HG03066 (cell line): ENCODE measurements around the gene GPR18.
A peak's percentile ranks its signal among the peaks of the same experiment; 100 is the strongest.

Experiments used
- ATAC-seq: cut with Tn5 transposase; IDR thresholded peaks from one replicate; pipeline ENCODE4 v1.9.1; 2021; ENCODE audit warnings: low read depth; ENCODE audit not compliant: unreplicated experiment

Gene GPR18

DNA sequence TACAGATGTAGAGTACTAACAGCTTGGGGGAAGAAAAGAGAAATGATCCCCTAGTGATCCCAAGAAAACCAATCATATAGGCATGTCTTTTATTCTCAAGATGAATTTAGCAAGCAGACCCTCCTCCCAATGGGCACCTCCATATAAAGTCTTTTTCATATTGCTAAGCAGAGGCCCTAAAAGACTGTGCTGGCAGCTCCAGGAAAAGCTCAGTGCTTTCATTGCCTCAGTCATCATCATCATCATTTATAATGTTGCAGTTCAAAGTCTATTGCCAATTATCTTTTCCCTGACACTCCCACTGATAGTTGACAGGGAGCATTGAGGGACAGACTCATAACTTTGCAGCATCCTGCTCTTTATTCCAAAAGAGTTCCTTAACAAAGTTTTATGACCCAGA is 36.0 kb upstream of the GPR18 start:
- no peak for ATAC-seq

- no peak for ATAC-seq
Observed at GRCh38 chr13:99293178-99293577, 35.0 kb upstream of the GPR18 start.

- no peak for ATAC-seq
Observed at GRCh38 chr13:99290894-99291293, 32.7 kb upstream of the GPR18 start.

GRCh38 chr13:99289674-99290337 is 31.6 kb upstream of the GPR18 start:
- no peak for ATAC-seq

DNA sequence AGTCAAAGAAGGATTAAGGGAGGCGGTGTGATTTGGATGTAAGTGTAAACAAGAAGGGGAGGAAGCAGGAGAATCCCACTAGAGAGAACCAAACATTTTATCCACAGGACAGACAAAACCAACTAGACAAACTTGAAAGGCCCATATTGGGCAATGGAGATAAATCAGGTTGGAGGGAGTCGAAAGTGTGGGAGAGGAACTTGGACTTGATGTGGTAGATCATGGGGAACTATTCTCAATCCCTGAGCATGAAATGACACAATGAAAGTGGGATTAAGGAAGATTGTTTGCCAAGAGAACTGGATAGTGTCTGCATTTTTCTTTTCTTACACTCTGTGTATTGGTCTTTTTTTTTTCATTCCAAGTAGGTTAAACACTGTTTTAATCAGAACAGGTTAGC is 31.1 kb upstream of the GPR18 start:
- no peak for ATAC-seq

DNA sequence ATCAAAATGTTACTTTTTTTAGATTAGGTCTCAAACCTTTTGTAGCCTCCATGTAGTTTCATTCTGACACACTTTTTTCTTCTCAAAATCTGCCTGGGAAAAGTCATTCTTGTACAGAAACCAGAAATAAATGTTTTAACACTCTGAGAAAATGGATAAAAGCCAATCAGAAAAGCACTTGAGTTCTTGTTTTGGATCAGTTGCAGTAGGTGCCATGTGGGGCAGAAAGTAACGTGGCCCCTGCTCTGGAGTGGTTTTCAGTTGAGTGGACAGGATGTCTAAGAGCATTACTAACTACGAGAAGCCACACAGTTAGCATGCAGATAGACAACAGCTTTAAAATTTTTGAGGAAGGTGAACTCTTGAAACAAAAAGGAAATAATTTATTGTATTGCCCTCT is 29.9 kb upstream of the GPR18 start:
- peak; percentile 84 for ATAC-seq

DNA sequence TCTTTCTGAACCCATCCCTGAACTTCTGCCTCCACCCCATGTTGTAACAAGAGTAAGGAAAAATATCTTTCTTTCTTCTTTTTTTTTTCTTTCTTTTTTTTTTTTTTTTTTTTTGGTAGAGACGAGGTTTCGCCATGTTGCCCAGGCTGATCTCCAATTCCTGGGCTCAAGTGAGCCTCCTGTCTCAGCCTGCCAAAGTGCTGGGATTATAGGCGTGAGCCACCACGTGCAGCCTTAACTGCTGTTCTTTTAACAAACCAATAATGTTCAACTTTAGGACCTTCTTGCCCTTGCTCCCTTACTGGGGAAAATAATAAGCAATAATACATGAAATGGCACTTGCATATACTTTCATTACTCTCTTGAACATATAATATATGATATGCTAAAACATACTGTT is 29.4 kb upstream of the GPR18 start:
- peak; percentile 7 for ATAC-seq

DNA sequence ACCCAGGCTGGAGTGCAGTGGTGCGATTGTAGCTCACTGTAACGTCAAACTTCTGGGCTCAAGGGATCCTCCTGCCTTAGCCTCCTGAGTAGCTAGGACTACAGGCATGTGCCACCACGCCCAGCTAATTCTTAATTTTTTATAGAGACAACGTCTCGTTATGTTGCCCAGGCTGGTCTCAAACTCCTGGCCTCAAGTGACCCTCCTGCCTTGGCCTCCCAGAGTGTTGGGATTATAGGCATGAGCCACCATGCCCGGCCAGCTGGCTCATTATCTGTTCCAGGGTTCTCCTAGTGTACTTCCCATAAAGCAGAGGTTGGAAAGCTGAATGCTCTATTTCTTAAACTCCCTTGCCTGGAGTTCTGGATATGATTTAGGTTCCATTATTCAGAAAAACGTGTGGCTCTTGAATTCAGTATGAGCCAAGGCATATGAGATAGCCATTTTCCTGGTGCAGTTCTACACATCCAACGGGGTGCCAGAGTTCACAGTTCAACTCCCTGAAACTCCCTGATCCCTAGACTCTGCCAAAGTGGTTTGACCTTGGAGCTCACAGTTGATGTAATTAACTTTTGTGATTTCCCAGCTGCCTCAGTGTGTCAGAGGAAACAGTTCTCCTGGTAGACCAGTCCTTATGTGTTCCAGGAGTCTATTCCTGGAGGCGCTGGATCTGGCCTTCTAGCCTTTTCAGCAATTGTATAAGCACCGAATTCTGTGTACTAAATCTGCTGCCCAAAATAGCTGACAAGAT is 27.4 kb upstream of the GPR18 start:
- ATAC-seq = no peak

GRCh38 chr13:99282264-99283231 is 24.4 kb upstream of the GPR18 start:
- peak; percentile 67 for ATAC-seq

DNA sequence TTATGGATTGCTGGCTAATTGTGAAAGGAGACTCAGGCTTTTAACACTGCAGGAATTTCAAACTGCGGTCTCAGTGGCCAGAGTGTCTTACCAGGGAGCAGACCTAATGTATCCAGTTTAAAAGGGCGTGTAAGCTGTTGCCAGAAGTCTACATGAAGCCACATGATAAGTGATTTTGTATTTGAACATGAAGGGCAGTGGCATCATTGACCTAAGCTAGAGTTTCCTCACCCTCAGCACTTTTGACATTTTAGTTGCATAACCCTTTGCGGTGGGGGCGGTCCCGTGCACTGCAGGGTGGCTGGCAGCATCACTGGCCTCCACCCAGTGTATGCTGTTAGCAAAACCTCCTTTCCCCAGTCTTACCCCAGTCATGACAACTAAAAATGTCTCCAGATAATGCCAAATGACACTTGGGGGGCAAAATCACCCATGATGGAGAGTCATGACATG is 23.7 kb upstream of the GPR18 start:
- peak; percentile 71 for ATAC-seq

DNA sequence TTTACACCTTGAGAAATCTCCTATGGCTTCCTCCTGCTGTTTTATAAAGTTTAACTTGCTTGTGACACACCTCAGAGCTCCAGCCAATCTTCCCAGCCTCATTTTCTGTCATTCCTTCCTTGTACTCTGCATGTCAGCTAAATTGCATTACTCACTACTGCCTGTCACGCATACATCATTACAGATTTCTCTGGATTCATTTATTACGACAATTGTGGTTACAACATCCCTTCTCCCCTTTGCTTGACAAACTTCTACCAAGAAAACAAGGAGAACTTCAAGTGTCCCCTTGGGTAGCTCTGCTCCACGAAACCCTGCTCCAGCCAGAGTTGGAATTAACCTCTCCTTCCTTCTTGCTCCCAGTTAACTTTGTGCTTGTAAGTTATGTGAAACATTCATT is 22.0 kb upstream of the GPR18 start:
- ATAC-seq = no peak

DNA sequence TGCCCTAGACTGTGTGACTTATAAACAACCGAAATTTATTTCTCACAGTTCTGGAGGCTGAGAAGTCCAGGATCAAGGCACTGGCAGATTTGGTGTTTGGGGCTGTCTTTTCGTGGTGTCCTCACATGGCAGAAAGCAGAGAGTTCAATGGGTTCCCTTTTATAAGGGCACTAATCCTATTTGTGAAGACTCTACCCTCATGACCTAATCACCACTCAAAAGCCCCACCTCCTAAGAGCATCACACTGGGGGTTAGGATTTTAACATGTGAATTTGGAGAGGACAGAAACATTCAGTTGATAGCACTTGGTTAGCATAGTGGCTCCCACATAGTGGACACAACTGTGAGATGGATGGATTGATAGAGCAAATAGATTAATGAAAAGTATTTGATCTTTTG is 21.5 kb upstream of the GPR18 start:
- ATAC-seq = no peak

DNA sequence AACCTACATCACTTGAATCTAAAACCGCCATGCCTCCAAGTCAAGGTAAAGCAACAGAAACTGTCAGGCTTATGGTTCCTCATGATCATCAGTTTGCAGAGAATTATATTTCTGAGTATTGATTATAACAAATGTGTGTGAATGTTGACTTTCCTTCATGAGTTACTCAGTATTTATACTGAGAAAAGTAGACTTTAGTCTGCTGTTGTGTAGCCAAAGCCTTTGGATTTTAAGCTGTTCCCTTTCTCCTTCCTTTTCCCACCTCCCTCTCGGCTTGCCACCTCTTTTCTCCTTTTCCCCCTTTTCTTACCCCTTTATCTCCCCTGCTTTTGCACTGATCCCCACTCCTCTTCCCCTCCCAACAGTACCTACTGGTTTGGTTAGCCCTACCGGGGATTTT is 20.7 kb upstream of the GPR18 start:
- no peak for ATAC-seq

GRCh38 chr13:99278200-99278599 is 20.0 kb upstream of the GPR18 start:
- no peak for ATAC-seq

- ATAC-seq = no peak
Observed at GRCh38 chr13:99277629-99278028, 19.4 kb upstream of the GPR18 start.

- no peak for ATAC-seq
Observed at GRCh38 chr13:99276706-99277105, 18.5 kb upstream of the GPR18 start.

DNA sequence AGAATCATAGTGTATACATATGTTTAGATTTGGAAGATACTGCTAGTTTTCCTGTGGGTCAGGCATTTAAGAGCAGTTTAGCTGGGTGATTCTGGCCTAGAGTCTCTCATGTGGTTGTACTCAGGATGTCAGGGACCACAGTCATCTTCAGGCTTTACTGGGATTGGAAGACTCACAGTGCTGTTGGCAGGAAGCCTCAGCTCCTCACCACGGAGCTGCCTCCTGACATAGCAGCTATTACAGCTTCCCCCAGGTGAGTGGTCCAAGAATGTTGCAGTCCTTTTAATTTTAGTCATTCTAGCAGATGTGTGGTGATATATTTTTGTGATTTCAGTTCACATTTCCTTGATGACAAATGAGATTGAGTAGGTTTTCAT is 16.9 kb upstream of the GPR18 start:
- no peak for ATAC-seq

DNA sequence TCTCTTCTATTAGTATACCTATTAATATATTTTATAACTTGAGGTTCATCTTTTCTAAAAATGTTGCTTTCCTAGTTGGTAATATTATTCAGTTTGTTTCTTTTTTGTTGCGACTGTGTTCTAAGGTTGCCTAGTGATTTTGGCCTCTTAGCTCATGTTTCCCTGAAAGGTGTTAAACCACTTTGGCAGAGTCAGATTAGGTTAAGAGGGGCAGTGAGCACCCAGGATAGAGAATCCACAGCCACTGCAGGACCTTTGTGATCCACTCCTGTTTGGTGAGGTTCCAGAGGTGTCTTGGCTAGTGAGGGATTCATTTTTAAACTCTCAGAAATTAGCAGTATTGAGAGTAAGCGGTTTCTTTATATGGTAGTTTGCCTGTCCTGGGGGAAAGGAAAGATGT is 14.9 kb upstream of the GPR18 start:
- no peak for ATAC-seq

- no peak for ATAC-seq
Observed at GRCh38 chr13:99272481-99272880, 14.3 kb upstream of the GPR18 start.

- no peak for ATAC-seq
Observed at GRCh38 chr13:99271249-99271648, 13.1 kb upstream of the GPR18 start.

- ATAC-seq = no peak
Observed at GRCh38 chr13:99270518-99270917, 12.3 kb upstream of the GPR18 start.
